Globus pallidus (tissue), 1 donor: ENCODE measurements around the gene SPIB.
"Not testable (repeated sequence)": the region's sequence is repeated elsewhere in the genome, so short reads cannot be mapped to it uniquely, and the experiment has no call there.

ENCODE experiments used
- DNase-seq: peaks from one replicate; pipeline ENCODE4 v3.0.0-alpha.2; 2015; ENCODE audit warnings: low spot score

SPIB gene

GRCh38 chr19:50418176-50419021, at the start of gene SPIB:
Gene SPIB (plus strand): TSS chr19:50418938. CDS start chr19:50418963, 25 bp downstream.
- DNase-seq, result no peak

GRCh38 chr19:50371914-50372475, 46.7 kb upstream of the SPIB start:
- DNase-seq, result no peak

- DNase-seq, result peak; percentile 98
Measured at GRCh38 chr19:50376166-50377050, 42.3 kb upstream of the SPIB start, which contains the start of gene NR1H2. Gene NR1H2 (plus strand): TSS chr19:50376457. CDS start chr19:50377606, 1,149 bp downstream.

- no peak for DNase-seq
Measured at GRCh38 chr19:50377051-50377461, 41.7 kb upstream of the SPIB start.

- DNase-seq, result no peak
Measured at GRCh38 chr19:50377517-50377916, 41.2 kb upstream of the SPIB start.

- no peak for DNase-seq
Measured at GRCh38 chr19:50378169-50378862, 40.4 kb upstream of the SPIB start.

- no peak for DNase-seq
Measured at GRCh38 chr19:50378863-50379236, 39.9 kb upstream of the SPIB start.

GRCh38 chr19:50379602-50380001, 39.1 kb upstream of the SPIB start:
- DNase-seq, result no peak

GRCh38 chr19:50380137-50380536, 38.6 kb upstream of the SPIB start:
- DNase-seq, result no peak

- no peak for DNase-seq
Measured at GRCh38 chr19:50380751-50381151, 38.0 kb upstream of the SPIB start.

GRCh38 chr19:50381881-50382729, 36.6 kb upstream of the SPIB start:
- no peak for DNase-seq

- DNase-seq, result no peak
Measured at GRCh38 chr19:50383001-50383851, 35.5 kb upstream of the SPIB start.

- DNase-seq, result peak; percentile 93
Measured at GRCh38 chr19:50383852-50384684, 34.7 kb upstream of the SPIB start, which contains the start of gene POLD1. Gene POLD1 (plus strand): TSS chr19:50384347. CDS start chr19:50398852, 14,505 bp downstream.

- no peak for DNase-seq
Measured at GRCh38 chr19:50384685-50385535, 33.8 kb upstream of the SPIB start.

GRCh38 chr19:50387176-50387867, 31.4 kb upstream of the SPIB start:
- DNase-seq, result no peak

GRCh38 chr19:50387868-50388245, 30.9 kb upstream of the SPIB start:
- DNase-seq, result no peak

GRCh38 chr19:50390295-50390694, 28.4 kb upstream of the SPIB start:
- DNase-seq, result not testable (repeated sequence)
